Stimulated activated CD8-positive, alpha-beta memory T cell treated with anti-CD3 and anti-CD28 coated beads, Interleukin-2, amount 100 ng/mL, for 48 hours (primary cell): ENCODE data around the gene GAS7.

Experiments
- DNase-seq, 2 donors: peaks; one replicate each; pipeline ENCODE4 v3.0.0-alpha.2; 2020; ENCODE audit warnings: low read depth in 2 of 2

Gene GAS7

DNA sequence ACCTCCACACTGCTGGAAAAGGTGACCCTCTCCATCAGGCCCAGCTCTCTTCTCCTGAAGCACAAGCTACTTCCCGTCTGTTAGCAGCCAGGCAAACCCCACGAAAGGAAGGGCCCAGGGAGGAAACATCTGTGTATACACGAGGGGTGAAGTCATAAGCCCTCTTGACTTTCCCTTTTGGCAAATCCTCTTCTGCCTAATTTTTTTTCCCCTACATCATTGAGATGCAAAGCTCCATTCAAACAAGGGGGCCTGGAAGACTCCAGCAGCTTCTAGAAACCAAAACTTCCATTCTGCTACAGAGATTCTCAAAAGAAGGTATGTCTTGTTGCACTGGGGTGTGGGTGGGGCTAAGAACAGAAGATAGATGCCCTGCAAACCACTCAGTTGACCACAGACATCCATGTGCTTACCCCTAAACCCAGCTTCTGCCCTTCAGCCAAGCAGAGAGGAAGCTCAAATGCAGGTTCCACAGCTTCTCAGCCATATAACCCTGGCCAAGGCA, 147.8 kb downstream of the GAS7 start:
- DNase-seq: no peak

DNA sequence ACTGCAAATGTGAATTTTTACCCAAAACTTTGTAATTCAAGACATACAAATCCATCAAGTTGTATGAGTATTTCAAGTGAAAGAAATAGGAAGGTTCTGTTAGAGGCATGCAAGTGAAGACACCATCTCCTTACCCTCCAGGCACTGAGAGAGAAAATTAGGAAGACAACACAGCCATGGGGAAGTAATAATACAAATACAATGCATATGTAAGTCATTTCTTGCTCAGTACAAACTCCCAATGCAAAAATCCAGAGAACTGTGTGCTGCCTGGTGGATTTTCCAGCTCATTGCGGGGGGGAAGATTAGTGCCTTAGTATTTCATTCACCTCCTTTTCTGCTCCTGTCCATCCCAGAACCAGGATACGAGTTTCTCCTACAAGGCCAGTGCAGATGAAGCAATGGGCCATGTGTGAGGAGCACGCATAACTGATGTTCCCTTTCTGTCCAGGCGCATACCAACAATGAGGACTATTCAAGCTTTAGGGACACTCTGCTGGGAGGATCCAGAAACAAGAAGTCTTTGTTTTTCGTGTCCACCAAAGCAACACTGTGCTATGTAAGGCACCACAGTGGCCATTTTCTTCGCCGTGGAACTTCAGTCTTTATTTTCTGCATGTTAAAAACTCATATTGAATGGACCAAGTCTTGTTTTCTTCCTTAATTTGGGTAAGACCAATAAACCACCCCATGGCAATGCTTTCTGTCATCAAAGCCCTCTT, 149.6 kb downstream of the GAS7 start:
- no peak for DNase-seq

GRCh38 chr17:10046786-10047785, 151.3 kb downstream of the GAS7 start:
- DNase-seq: no peak

DNA sequence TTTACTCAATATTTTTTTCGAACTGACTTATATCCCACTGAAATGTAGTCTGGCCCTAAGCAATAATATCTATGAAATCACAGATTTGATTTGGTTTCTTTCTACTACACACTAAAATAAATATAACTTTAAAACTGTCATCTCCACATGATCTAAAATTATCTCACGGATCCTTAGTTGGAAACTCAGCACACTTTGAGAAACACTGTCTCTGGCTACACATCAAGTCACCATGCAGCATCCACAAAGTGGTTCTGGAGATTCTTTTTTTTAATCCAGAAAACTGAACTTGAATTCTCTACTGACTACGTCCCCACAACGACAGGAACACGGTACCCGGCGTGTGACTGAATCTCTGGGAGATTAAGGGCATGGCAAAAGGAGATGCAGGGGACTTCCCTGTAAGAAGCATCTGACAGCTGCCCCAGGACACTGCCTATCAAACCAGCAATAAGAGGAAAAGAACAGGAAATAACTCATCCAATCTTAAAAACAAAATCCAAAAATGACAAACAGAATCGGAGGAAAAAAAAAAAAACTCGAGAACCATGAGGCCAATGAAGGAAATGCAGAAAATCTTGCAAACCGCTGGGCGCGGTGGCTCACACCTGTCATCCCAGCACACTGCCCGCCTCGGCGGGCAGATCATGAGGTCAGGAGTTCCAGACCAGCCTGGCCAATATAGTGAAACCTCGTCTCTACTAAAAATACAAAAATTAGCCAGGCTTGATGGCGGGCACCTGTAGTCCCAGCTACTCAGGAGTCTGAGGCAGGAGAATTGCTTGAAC, 152.3 kb downstream of the GAS7 start:
- DNase-seq: no peak

DNA sequence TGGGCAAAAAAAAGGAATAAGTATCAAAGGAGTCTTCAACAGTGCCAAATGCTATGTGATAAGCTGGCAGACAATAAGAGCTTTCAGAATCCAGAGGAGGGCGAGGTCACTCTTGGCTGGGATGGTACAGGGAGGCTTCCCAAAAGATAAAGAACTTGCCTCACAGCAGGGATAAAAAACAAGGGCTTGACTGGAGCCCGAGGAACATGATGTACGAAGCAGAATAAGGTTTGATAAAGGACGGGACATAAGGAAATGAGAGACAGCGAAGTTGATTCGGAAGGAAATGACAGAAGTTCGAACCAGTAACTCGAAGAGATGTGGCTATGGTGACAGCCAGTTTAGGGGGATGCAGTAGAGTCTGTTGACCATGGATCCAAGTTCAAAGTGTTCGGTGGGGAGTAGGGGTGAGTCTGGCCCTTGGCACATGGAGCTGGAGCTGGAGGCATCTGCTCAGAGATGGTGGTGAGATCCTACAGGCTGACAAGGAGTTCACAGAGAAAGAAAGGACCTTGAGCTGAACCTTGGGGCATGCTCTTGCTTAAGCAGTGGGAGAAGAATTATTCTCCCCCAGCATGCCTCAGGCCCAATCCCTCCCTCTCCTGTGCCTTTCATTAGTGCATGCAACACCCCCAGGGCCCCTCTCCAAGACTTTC, 155.7 kb downstream of the GAS7 start:
- DNase-seq: no peak

- no peak for DNase-seq
Observed at GRCh38 chr17:10041916-10042588, 156.4 kb downstream of the GAS7 start.

- DNase-seq: no peak
Observed at GRCh38 chr17:10041287-10041612, 157.2 kb downstream of the GAS7 start.

DNA sequence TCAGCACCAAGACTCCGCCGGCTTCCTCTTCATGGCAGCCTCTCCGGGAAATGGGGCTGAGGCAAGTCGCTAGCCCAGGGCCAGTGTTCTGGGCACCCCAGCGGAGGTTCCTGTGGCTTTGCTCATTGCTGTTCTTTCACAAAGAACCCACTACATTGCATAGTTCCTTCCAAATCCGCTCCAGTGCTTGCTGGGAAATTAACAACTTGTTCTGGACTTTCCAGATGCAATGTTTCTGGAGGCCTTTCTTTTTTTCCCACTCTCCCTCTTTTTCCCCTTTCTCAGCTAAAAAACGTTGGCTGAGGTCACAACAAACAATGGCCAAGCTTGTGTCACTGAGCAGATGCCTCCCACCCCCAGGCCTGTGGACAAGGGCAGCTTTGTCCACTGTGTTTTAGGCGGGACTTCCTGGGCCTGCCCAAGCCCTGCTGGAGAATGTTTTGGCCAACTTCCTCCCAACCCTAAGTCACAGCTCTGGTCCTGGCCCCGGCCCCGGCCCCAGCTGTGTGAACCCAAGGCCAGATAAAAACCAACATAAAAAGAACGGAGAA, 161.8 kb downstream of the GAS7 start:
- DNase-seq: no peak

- no peak for DNase-seq
Observed at GRCh38 chr17:10035885-10036284, 162.5 kb downstream of the GAS7 start.

DNA sequence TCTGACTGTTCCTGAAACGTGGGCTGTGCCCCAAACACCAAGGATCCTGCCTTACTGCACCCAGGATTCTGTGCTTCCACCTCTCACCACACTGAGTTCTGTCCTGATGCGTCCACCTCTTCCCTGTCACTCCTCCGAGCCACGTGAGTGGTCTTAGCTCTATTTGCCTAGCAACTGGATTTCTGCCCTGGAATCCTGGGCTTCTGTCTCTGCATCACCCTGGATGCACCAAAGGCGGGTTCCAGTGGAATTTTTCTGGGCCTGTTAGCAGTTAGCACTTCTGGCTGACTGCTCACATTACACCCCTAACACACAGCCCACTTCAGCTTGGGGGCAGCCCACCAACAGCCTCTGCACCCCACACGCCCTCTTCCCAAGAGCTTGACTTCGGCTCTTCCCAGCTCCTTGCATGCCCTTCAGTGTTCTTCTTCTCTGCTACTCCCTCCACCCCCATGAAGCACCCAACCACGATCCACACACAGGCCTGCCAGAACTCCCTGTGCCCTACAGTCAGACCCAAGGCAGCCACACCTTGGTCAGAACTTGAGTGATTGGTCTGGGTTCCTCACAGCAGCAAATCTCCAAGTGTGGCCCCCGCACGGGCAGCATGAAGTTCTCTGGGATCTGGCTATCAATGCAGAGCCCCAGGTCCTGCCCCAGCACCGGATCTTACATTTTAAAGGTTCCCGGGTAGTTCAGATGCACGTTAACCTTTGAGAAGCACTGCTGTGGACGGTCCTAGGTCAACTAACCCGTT, 163.5 kb downstream of the GAS7 start:
- DNase-seq: no peak

DNA sequence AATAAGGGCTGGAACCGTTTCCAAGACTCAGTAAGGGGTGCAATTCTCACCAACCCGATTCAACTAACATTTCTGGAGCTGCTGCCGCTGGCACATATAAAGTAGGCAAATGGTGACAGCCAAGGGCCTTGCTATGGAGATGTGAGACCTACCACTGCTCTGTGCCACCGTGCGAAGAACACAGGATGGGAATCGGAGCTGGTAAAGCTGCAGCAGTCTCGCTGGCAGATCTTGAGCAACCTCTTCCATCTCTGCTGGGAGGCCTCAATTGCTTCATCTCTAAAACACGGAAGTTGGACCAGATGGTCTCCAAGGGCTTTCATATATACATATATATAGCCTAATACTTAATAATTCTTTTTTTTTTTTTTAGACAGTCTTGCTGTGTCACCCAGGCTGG, 164.4 kb downstream of the GAS7 start:
- DNase-seq: no peak

- DNase-seq: no peak
Observed at GRCh38 chr17:10033449-10033848, 165.0 kb downstream of the GAS7 start.

DNA sequence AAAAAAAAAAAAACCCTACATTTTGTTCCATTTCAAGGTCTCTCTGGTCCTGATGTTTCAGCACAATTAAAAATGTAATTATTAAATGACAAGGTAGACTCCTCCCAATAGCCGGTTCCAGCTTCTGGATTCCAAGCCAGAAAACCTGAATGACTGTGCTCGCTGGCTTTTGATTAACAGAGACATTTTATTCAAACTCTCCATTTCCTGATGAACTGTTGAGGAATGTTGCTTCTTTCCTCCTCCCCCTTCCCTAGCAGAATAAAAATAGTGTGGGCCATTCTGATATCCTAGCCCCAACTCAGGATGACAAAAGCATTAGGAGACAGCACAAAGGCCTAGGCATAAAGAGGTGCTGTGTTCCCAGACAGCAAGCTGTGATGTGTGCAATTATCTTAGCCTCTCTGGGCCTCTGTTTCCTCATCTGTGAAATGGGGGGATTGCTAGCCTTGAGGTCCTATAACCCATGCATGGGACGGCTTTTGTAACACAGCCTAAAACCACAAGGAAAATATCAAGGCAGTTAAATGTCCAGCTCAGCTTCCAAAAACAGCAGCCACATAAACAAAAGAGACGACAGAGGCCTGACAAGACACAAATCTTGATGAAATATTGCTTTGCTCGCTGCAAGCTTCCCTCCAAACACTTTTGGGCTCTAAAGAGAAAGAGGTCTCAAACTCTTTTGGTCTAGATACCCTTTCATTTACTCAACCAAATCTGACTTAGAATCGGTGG, 166.1 kb downstream of the GAS7 start:
- no peak for DNase-seq

DNA sequence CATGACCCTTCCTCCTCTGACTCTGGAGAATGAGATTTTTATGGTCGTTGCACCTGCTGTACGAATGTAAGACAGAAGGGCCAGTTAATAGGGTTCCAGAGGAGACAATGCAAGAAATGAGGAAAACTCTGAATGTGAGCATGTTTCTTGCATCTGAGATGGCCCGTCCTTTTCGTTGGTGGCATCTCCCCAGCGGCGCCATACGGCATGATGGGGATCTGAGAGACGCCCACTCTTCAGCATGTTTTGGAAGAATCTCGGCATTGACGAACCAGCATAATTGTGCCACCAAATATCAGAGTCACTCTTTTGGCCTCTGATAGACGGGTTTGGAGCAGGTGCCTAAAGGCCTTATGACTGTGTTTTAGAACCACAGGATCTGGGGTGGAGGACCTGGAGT, 166.8 kb downstream of the GAS7 start:
- no peak for DNase-seq

GRCh38 chr17:10031127-10031526, 167.3 kb downstream of the GAS7 start:
- DNase-seq: no peak

DNA sequence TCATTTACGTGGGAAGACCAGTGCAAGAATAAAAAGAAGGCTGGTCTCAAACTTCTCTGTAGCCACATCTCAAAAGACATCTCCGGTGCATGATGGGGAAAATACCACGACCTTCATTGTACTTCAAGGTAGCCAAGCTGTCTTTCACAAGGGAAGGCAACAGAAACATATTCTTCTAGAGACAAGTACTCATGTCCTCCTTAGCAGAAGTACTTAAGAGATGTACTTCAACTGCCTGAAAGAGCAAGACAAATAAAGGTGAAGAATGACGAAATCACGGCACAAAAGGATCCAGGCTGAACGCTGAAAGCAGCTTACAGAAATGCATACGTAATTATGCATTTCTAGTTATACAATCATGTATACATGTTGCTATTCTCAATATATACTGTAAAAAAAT, 169.3 kb downstream of the GAS7 start:
- no peak for DNase-seq

- DNase-seq: no peak
Observed at GRCh38 chr17:10025976-10026901, 172.2 kb downstream of the GAS7 start.

GRCh38 chr17:10025224-10025623, 173.2 kb downstream of the GAS7 start:
- no peak for DNase-seq
